Erythroblast (primary cell): ENCODE results near the gene SAPCD2.

Experiments used
- GATA1 ChIP-seq: IDR thresholded peaks from 2 replicates; pipeline ENCODE4 v1.6.1; 2011; ENCODE audit warnings: low read depth, mild to moderate bottlenecking, control low read depth, low read length, moderate library complexity
- POLR2A ChIP-seq: IDR thresholded peaks from 2 replicates; pipeline ENCODE4 v1.6.1; 2011; ENCODE audit warnings: mild to moderate bottlenecking, low read length

DNA sequence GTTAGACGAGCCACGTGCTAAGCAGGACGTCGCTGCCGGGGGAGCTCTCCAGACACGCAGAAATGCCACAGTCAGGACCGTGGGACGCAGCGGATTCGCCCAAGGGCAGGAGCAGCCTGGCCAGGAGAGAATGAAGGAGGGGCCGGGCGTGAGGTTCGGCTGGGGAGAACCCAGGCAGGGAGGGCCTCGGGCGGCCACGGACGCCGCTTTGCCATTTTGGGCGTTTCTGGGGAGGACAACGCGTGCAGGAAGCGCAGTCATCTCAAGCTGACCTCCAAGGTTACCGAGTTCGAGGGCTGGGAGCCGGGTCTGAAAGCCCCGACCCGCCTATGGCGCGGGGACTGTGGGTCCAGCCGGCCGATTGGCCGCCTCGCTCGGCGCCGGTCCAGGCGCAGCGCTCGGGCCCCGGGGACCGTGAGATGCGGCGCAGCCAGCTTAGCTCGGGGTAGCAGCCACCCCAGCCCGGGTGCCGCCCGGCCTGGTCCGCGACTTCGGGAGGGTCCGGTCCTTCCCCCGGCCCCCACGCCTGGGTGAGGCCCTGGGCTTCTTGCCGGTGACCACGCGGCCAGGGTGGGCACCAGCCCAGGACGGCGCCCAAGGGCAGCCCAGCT lies 15.7 kb upstream of the SAPCD2 start:
- TF ChIP-seq POLR2A (no peak), GATA1 (no peak)
